ENCODE data around the gene RPL39L. TPM values are rescaled to one million over a fixed set of nuclear protein-coding genes. Genes with fewer than 3 reads are reported as not detected.

The RPL39L gene
- 12.2 and 15.6 TPM in 2 replicates for total RNA-seq

GRCh38 chr3:187139126-187139894, at the start of gene RPL39L:
RPL39L (minus strand) TSS chr3:187139496; CDS start chr3:187121300, 18,196 bp downstream.

Other genes starting within 250 kb of the RPL39L start
- gene ST6GAL1, start 209.0 kb downstream of the RPL39L start, total RNA-seq = 0.43 and 1.7 TPM in 2 replicates
- gene RTP1, start 58.0 kb upstream of the RPL39L start, total RNA-seq = not detected in 2 replicates
- 203 and 319 TPM in 2 replicates for gene MASP1, start 152.2 kb upstream of the RPL39L start, total RNA-seq
- 1.6 and 2.0 TPM in 2 replicates for gene RTP4, start 228.9 kb upstream of the RPL39L start, total RNA-seq

Measured in smooth muscle cell of bladder (primary cell).